ENCODE measurements around the gene LPO.

The LPO gene

DNA sequence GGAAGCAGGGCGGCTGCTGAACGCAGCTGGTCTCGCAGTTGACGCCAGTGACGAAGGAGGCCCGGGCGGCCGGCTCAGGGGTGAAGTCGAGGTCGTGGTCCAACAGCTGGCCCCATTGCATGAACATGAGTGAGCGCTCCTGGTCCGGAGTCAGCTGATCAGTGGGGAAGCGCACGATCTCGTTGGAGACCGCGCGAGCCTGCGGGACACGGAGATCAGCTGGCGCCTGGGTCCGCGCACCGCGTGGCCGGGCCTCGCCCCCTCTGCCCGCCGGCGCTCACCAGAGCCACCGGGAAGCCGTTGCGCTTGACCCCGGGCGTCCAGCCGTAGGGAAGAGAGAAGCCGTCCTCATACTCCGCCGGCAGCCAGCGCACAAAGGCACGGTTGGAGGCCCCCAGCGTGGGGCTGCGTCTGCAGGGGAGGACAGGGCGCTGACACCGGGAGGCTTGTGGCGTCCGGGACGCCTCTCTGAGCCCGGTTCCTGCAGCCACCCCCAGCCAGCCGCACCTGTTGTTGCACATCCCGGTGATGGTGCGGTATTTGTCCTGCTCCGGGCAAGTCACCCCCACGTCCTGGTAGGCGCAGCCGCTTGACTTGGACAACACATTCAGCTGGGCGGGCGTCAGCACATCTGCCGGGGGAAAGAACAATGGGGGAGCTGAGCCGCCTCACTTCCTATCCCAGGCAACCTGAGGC lies 40.8 kb downstream of the LPO start:
- DNase-seq = no peak

- no peak for DNase-seq
Observed at GRCh38 chr17:58279736-58280479, 41.5 kb downstream of the LPO start.

- no peak for DNase-seq
Observed at GRCh38 chr17:58280480-58281217, 42.3 kb downstream of the LPO start, which contains the start of gene MPO. TSS of gene MPO (minus strand) at chr17:58280935. CDS start at chr17:58280758, 177 bp downstream.

- no peak for DNase-seq
Observed at GRCh38 chr17:58281511-58282011, 43.2 kb downstream of the LPO start.

DNA sequence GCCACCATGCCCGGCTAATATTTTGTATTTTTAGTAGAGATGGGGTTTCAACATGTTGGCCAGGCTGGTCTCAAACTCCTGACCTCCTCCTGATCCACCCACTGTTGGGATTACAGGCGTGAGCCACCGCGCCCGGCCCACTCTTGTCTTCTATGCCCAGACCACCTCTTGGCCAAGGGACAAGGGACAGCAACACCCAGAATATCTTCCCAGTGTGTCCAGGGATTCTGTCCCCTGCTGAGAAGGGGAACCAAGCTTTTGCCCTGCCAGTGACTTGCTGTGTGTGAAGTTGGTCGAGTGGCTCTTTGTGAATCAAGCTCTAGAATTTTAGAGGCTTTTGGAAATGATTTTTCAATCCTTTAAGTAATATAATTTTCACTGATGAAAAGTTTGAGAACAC lies 44.1 kb downstream of the LPO start:
- no peak for DNase-seq

DNA sequence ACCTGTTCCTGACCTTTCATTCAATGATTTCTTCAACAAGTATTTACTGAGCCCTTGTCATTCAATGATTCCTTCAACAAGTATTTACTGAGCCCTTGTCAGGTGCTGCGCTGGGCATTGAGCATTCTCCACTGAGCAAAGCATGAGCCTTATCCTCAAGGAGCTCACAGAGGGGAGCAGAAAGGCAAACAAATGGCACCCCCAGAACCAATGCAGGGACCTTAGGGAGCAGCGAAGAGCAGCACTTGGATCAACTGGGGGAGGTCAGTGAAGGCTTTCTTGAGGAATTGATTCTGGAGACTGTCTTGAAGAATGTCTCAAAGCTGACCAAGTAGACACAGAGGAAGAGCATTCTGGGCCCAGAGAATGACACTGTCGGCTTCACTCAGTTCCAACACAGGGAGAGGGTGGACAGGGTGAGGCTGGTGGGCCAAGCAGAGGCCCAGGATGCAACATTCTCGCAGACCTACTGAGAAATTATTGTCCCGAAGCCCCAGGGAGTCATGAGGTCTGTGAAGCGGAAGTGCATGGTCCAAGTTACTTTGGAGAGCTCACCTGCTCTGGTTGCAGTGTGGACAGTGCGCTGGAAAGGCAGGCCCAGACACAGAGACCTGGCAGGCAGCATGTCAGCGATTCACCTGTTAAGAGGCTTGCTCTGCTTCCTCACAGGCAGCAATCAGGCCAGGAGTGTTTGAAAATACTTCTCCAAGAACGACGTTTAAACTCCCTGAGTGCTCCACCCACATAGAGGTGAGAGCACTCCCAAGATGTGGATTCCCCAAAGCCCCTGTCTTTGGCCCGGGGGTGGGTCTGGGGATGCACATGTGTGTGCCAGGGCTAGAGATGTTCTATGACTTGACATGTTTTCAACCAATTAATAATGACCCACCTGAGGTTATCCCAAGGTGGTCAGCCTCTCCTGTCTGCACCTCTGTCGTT lies 45.6 kb downstream of the LPO start:
- DNase-seq = no peak

DNA sequence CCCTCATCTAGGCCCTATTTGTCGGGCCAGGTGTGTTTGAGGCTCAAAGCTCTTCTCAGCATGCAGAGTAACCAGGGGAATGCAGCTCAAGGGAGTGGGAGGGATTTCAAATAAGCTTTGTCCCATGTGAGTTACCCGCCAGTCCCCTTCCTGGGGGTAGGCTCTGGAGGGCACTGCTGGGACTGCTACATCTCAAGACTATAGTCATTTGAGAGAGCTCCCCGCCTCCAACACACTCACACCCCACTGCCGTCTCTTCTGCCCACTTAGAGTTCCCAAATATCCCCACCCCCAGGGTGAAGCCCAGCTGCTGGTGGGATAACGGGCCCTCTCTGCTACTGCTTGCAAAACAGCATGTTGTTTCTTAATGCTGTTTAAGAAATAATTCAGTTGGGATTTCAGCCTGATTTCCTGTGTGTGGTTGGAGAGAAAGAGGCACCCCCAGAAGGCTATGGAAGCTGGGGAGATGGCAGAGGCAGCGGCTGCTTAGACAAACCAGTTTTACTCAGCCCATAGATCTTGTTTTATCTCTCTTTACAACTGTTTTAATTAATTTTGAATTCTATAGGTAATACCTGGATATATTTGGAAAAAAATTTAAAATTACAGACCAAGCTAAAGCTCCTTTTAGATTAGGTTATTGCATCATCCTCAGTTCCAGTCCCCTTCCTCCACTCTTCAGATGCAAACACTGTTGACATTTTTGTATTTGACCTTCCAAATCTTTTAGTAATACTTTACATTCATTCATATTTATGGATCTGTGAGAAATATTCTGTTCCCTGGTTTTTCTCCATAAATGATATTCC lies 46.4 kb downstream of the LPO start:
- DNase-seq = no peak

DNA sequence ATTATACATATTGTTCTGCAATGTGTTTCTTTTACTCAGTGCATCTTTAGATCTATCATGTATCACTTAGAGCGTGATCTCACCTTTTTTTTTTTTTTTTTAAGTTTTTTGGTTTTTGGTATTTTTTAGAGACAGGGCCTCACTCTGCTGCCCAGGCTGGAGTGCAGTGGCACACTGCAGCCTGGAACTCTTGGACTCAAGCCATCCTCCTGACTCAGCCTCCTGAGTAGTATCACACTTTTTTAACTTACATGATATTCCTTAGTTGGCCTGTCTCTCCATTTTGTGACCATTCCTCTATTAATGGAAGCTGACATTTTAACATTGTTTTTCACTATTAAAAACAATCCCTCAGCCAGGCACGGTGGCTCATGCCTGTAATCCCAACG lies 47.0 kb downstream of the LPO start:
- no peak for DNase-seq

GRCh38 chr17:58289869-58290268 lies 51.5 kb downstream of the LPO start:
- no peak for DNase-seq

DNA sequence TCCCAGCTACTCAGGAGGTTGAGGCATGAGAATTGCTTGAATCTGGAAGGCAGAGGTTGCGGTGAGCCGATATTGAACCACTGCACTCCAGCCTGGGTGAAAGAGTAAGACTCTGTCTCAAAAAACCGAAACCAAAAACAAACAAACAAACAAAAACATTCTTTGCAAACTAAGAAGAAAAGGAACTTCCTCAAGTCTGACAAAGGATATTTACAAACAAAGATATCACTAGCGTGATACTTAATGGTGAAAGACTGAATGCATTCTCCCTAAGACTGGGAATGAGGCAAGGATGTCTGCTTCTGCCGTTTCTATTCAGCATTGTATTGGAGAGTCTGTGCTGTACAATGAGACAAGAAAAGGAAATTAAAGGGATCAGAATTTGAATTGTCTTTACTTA lies 52.9 kb downstream of the LPO start:
- DNase-seq = no peak

- DNase-seq = no peak
Observed at GRCh38 chr17:58294034-58294433, 55.6 kb downstream of the LPO start.

DNA sequence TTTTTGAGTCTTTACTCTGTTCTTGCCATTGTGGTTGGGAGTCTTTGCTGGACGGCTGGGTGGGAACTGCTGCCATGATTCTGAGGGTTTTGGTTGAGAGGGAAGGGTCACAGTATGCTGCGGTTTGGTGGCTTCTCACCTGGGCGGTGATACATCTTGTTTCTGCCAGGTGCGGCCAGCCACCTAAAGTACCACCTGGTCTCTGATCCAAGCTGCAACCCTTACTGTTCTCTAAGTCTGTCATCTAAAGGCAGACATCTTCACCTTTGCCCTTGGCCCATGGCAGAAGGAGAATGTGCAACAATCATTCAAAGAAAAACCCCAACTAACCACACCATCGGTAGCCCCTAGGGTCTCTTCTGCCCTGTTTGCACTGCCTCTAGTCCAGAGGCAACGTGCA lies 62.0 kb downstream of the LPO start:
- no peak for DNase-seq

- DNase-seq = no peak
Observed at GRCh38 chr17:58301504-58302150, 63.2 kb downstream of the LPO start.

DNA sequence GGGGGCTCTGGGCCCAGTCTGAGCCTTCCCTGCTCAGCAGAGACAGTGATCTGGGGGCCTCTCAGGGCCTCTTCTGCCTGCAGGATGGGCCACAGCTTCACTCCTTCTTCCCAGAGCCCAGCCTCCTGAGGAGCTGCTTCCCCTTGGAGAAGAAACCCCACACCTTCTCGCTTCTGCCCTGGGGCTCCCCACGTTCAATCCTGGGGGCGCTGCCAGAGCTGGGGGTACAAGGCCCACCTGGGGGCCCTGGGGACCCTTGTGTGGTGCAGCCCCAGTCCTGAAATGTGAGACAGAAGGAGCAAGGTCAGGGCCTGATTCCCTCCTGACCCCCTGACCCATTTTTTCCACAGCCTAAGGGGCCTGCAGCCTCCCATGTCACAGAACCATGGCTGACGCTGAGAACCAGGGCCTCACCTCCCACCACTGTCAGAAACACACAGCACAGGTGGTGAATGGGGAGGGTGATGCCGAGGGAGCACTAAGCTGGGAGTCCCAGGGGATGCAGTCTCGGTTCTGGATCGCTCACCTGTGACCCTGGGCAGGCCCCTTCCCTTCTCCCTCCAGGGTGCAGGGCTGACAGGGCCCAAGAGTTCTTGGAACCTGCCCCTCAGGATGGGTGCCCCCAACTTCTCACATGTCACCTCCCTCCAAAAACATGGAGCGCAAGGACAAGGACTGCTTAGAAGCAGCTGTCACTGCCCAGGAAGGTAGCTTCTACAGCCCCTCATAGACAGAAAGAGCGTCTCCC lies 64.0 kb downstream of the LPO start:
- no peak for DNase-seq

GRCh38 chr17:58302919-58303585 lies 64.7 kb downstream of the LPO start:
- no peak for DNase-seq

GRCh38 chr17:58303971-58304749 lies 65.8 kb downstream of the LPO start:
- DNase-seq = peak; percentile 16

- no peak for DNase-seq
Observed at GRCh38 chr17:58304750-58305486, 66.5 kb downstream of the LPO start.

- DNase-seq = no peak
Observed at GRCh38 chr17:58305626-58306025, 67.2 kb downstream of the LPO start.
